K562 (cell line): ENCODE data around the gene ZNF593OS. TPM values are rescaled to one million over a fixed set of nuclear protein-coding genes. Genes with fewer than 3 reads are reported as not detected.

Source experiments
- AFF4 ChIP-seq: sonication (generic); formaldehyde crosslinking; IDR thresholded peaks from 2 replicates; pipeline ENCODE4 v1.8.0; 2023; ENCODE audit warnings: mild to moderate bottlenecking, missing genetic modification reagents
- CHCHD3 ChIP-seq: fragments of 250-450 bp; sonication (Bioruptor Pico); IDR thresholded peaks from 2 replicates; pipeline ENCODE4 v2.1.2; 2022; ENCODE audit warnings: mild to moderate bottlenecking
- DEAF1 ChIP-seq: fragments of 450-650 bp; formaldehyde crosslinking; IDR thresholded peaks from 2 replicates; pipeline ENCODE4 v1.4.0; 2020; ENCODE audit warnings: mild to moderate bottlenecking, moderate library complexity
- E2F5 ChIP-seq: sonication (generic); formaldehyde crosslinking; IDR thresholded peaks from 2 replicates; pipeline ENCODE4 v1.8.0; 2022; ENCODE audit warnings: mild to moderate bottlenecking, missing genetic modification reagents
- GATAD2B ChIP-seq: fragments of 450-650 bp; IDR thresholded peaks from 2 replicates; pipeline ENCODE4 v1.6.1; 2017; ENCODE audit warnings: mild to moderate bottlenecking, borderline replicate concordance
- ID3 ChIP-seq, 2 experiments: fragments of 250-450 bp in 1 of 2; fragments of 450-650 bp in 1 of 2; sonication (Bioruptor Pico) in 1 of 2; IDR thresholded peaks; 2 replicates each; pipeline versions ENCODE4 v1.6.1 to v1.8.0; 2016 to 2021; ENCODE audit warnings: mild to moderate bottlenecking in 2 of 2, moderate library complexity in 2 of 2, missing compliant biosample characterization in 1 of 2, missing genetic modification characterization in 1 of 2
- MEIS2 ChIP-seq: fragments of 450-650 bp; IDR thresholded peaks from 2 replicates; pipeline ENCODE4 v1.6.1; 2014; ENCODE audit warnings: mild to moderate bottlenecking; ENCODE audit not compliant: partially characterized antibody
- MYNN ChIP-seq, 2 experiments: sonication (generic); formaldehyde crosslinking in 1 of 2; IDR thresholded peaks; 2 replicates each; pipeline versions ENCODE4 v1.5.0 to v1.6.1; 2016 to 2020; ENCODE audit warnings: antibody characterized with exemption in 1 of 2, missing genetic modification reagents in 1 of 2
- NFE2L1 ChIP-seq: fragments of 450-650 bp; IDR thresholded peaks from 2 replicates; pipeline ENCODE4 v1.6.1; 2016; ENCODE audit warnings: missing genetic modification characterization, low read depth, mild to moderate bottlenecking, missing compliant biosample characterization, moderate library complexity, borderline replicate concordance
- PHTF2 ChIP-seq: fragments of 250-450 bp; sonication (Bioruptor Pico); IDR thresholded peaks from 2 replicates; pipeline ENCODE4 v1.5.0; 2021; ENCODE audit warnings: mild to moderate bottlenecking
- PML ChIP-seq: IDR thresholded peaks from 2 replicates; pipeline ENCODE4 v1.6.1; 2012; ENCODE audit warnings: low read length, inconsistent platforms
- RAD51 ChIP-seq: fragments of 450-650 bp; IDR thresholded peaks from 2 replicates; pipeline ENCODE4 v1.7.1; 2016; ENCODE audit warnings: low read depth, mild to moderate bottlenecking, borderline replicate concordance
- RFX5 ChIP-seq: IDR thresholded peaks from 2 replicates; pipeline ENCODE4 v1.6.1; 2011; ENCODE audit warnings: low read depth, mild to moderate bottlenecking, improper control_type of control experiment, low read length
- STAT6 ChIP-seq: sonication (generic); formaldehyde crosslinking; IDR thresholded peaks from 2 replicates; pipeline ENCODE4 v1.8.1; 2023; ENCODE audit warnings: mild to moderate bottlenecking, missing genetic modification reagents
- TAL1 ChIP-seq: fragments of 450-650 bp; IDR thresholded peaks from 2 replicates; pipeline ENCODE4 v1.6.1; 2016; ENCODE audit warnings: mild to moderate bottlenecking
- ZNF224 ChIP-seq: sonication (generic); formaldehyde crosslinking; IDR thresholded peaks from 2 replicates; pipeline ENCODE4 v1.8.0; 2022; ENCODE audit warnings: mild to moderate bottlenecking, missing genetic modification reagents
- ZNF311 ChIP-seq: fragments of 250-450 bp; sonication (Bioruptor Pico); IDR thresholded peaks from 2 replicates; pipeline ENCODE4 v1.4.0; 2020; ENCODE audit warnings: mild to moderate bottlenecking, moderate library complexity
- polyA plus RNA-seq, 8 experiments: library from polyadenylated mRNA; depleted of rRNA in 4 of 8; stranded (reverse) in 5 of 8; unstranded in 3 of 8; fragments of >200 nt; fragmentation: Nextera tagmentation in 2 of 8; fragmentation: Illumina TruSeq in 1 of 8; extraction: Ambion mirVana in 2 of 8; extraction: Trizol in 1 of 8; gene quantifications; 2 replicates each; pipeline versions ENCODE4 v1.2.1 to v1.2.3, GENCODE V29; 2011 to 2014; ENCODE audit warnings: inconsistent platforms in 1 of 8, missing spikeins in 1 of 8
- total RNA-seq, 7 experiments: library from RNA; depleted of rRNA in 6 of 7; stranded (reverse); fragments of >200 nt in 6 of 7; fragmentation: Illumina TruSeq in 2 of 7; extraction: Trizol in 2 of 7; gene quantifications; 2 replicates each; pipeline versions ENCODE4 v1.2.1 to v1.2.3, GENCODE V29; 2011 to 2021; ENCODE audit warnings: low replicate concordance in 1 of 7

Gene ZNF593OS
- total and polyA plus RNA-seq, 9 of the 15 experiments (the other 6 are each of a cell fraction or from before 2014, with no cell fraction given), result 0.24 to 0.27 TPM; not detected in 7

- TF ChIP-seq E2F5 (no peak), TAL1 (peak; percentile 94), ZNF224 (CRISPR knock-in tag) (no peak), ID3 (CRISPR knock-in tag; IDR thresholded peaks at IDR 0.05) (no peak), ID3 (tag; IDR thresholded peaks at IDR 0.05) (peak; percentile 90), RFX5 (no peak), MYNN (IDR thresholded peaks at IDR 0.05) (peak; percentile 81), MYNN (CRISPR knock-in tag; IDR thresholded peaks at IDR 0.05) (no peak), PML (peak; percentile 96), ZNF311 (peak; percentile 65), CHCHD3 (CRISPR knock-in tag) (peak; percentile 45; the same call in 1 of the 2 replicates), DEAF1 (CRISPR knock-in tag) (no peak; the same call in 1 of the 2 replicates), STAT6 (CRISPR knock-in tag) (no peak), PHTF2 (0 out of 2 replicates have a peak, but pooled peaks have one; percentile 41), MEIS2 (peak; percentile 99), AFF4 (CRISPR knock-in tag) (peak; percentile 78), RAD51 (peak; percentile 55; the same call in 1 of the 2 replicates), GATAD2B (peak; percentile 100), NFE2L1 (tag) (peak; percentile 36; the same call in 1 of the 2 replicates)
These were observed 45.1 kb downstream of the ZNF593OS start (continued) for GRCh38 chr1:26126321-26127084.
